ENCODE data around the gene ZWILCH.
"Not testable (repeated sequence)": the region's sequence is repeated elsewhere in the genome, so short reads cannot be mapped to it uniquely, and the experiment has no call there.

The ZWILCH gene

GRCh38 chr15:66498501-66499386 lies 6.4 kb upstream of the ZWILCH start:
- no peak for DNase-seq (ENCODE audit: insufficient read length, low spot score)
- no peak for FAIRE-seq
- TF ChIP-seq POU2F2 (IDR thresholded peaks at IDR 0.05; ENCODE audit: low read depth, low read length) = no peak
- TF ChIP-seq POLR2A (IDR thresholded peaks at IDR 0.05; ENCODE audit: low read depth, low read length) = peak; percentile 64; the same call in 1 of the 2 replicates

- FAIRE-seq; DNase-seq (ENCODE audit: insufficient read length, low spot score): not testable (repeated sequence)
These were observed 4.8 kb upstream of the ZWILCH start for GRCh38 chr15:66500346-66500745.

- DNase-seq (ENCODE audit: insufficient read length, low spot score) (no peak), FAIRE-seq (no peak)
- TF ChIP-seq POLR2A (IDR thresholded peaks at IDR 0.05; ENCODE audit: low read depth, low read length) = 0 out of 2 replicates have a peak, but pooled peaks have one; percentile 4
- TF ChIP-seq PAX5 (IDR thresholded peaks at IDR 0.05; ENCODE audit: insufficient read depth, low read length, severe bottlenecking) = no peak
- no peak for TF ChIP-seq SPI1 (IDR thresholded peaks at IDR 0.05; ENCODE audit: low read depth, low read length)
- TF ChIP-seq POU2F2 (IDR thresholded peaks at IDR 0.05; ENCODE audit: low read depth, low read length) = no peak
These were observed 2.6 kb upstream of the ZWILCH start for GRCh38 chr15:66502491-66502890.

GRCh38 chr15:66503041-66503648 lies 2.0 kb upstream of the ZWILCH start:
- not testable (repeated sequence) for DNase-seq (ENCODE audit: insufficient read length, low spot score); FAIRE-seq
- 0 out of 2 replicates have a peak, but pooled peaks have one; percentile 6 for TF ChIP-seq POLR2A (IDR thresholded peaks at IDR 0.05; ENCODE audit: low read depth, low read length)

- FAIRE-seq (no peak), DNase-seq (ENCODE audit: insufficient read length, low spot score) (no peak)
- TF ChIP-seq POLR2A (IDR thresholded peaks at IDR 0.05; ENCODE audit: low read depth, low read length) (0 out of 2 replicates have a peak, but pooled peaks have one; percentile 37), PAX5 (IDR thresholded peaks at IDR 0.05; ENCODE audit: insufficient read depth, low read length, severe bottlenecking) (no peak)
These were observed 1.2 kb upstream of the ZWILCH start for GRCh38 chr15:66503780-66504562.

- FAIRE-seq (peak; percentile 45), DNase-seq (ENCODE audit: insufficient read length, low spot score) (no peak)
- no peak for TF ChIP-seq TAF1 (IDR thresholded peaks at IDR 0.05; ENCODE audit: low read depth, low read length)
- TF ChIP-seq SPI1 (IDR thresholded peaks at IDR 0.05; ENCODE audit: low read depth, low read length) = no peak
- no peak for TF ChIP-seq POLR2AphosphoS5 (IDR thresholded peaks at IDR 0.05; ENCODE audit: low read depth, low read length)
- no peak for TF ChIP-seq POLR2A (IDR thresholded peaks at IDR 0.05; ENCODE audit: low read depth, low read length)
These were observed 295 bp downstream of the ZWILCH start for GRCh38 chr15:66505430-66505811.

GRCh38 chr15:66505818-66506217 lies 692 bp downstream of the ZWILCH start:
- FAIRE-seq = no peak
- DNase-seq (ENCODE audit: insufficient read length, low spot score) = no peak
- TF ChIP-seq POU2F2 (IDR thresholded peaks at IDR 0.05; ENCODE audit: low read depth, low read length) = no peak
- no peak for TF ChIP-seq POLR2AphosphoS5 (IDR thresholded peaks at IDR 0.05; ENCODE audit: low read depth, low read length)
- no peak for TF ChIP-seq PAX5 (IDR thresholded peaks at IDR 0.05; ENCODE audit: insufficient read depth, low read length, severe bottlenecking)
- TF ChIP-seq SPI1 (IDR thresholded peaks at IDR 0.05; ENCODE audit: low read depth, low read length) = no peak
- TF ChIP-seq TAF1 (IDR thresholded peaks at IDR 0.05; ENCODE audit: low read depth, low read length) = no peak
- TF ChIP-seq POLR2A (IDR thresholded peaks at IDR 0.05; ENCODE audit: low read depth, low read length) = no peak

GRCh38 chr15:66508293-66508883 lies 3.3 kb downstream of the ZWILCH start:
- DNase-seq (ENCODE audit: insufficient read length, low spot score) = no peak
- TF ChIP-seq POLR2AphosphoS5 (IDR thresholded peaks at IDR 0.05; ENCODE audit: low read depth, low read length) (no peak), POU2F2 (IDR thresholded peaks at IDR 0.05; ENCODE audit: low read depth, low read length) (no peak), TAF1 (IDR thresholded peaks at IDR 0.05; ENCODE audit: low read depth, low read length) (no peak), POLR2A (IDR thresholded peaks at IDR 0.05; ENCODE audit: low read depth, low read length) (no peak), PAX5 (IDR thresholded peaks at IDR 0.05; ENCODE audit: insufficient read depth, low read length, severe bottlenecking) (no peak), SPI1 (IDR thresholded peaks at IDR 0.05; ENCODE audit: low read depth, low read length) (no peak)
- no peak for FAIRE-seq

GRCh38 chr15:66514586-66514985 lies 9.5 kb downstream of the ZWILCH start:
- TF ChIP-seq TAF1 (IDR thresholded peaks at IDR 0.05; ENCODE audit: low read depth, low read length) (no peak), POLR2A (IDR thresholded peaks at IDR 0.05; ENCODE audit: low read depth, low read length) (no peak), POU2F2 (IDR thresholded peaks at IDR 0.05; ENCODE audit: low read depth, low read length) (no peak), SPI1 (IDR thresholded peaks at IDR 0.05; ENCODE audit: low read depth, low read length) (no peak), POLR2AphosphoS5 (IDR thresholded peaks at IDR 0.05; ENCODE audit: low read depth, low read length) (no peak)
- no peak for FAIRE-seq
- no peak for DNase-seq (ENCODE audit: insufficient read length, low spot score)

- FAIRE-seq (no peak), DNase-seq (ENCODE audit: insufficient read length, low spot score) (no peak)
- TF ChIP-seq PAX5 (IDR thresholded peaks at IDR 0.05; ENCODE audit: insufficient read depth, low read length, severe bottlenecking) (no peak), POU2F2 (IDR thresholded peaks at IDR 0.05; ENCODE audit: low read depth, low read length) (no peak), SPI1 (IDR thresholded peaks at IDR 0.05; ENCODE audit: low read depth, low read length) (no peak), POLR2AphosphoS5 (IDR thresholded peaks at IDR 0.05; ENCODE audit: low read depth, low read length) (no peak), POLR2A (IDR thresholded peaks at IDR 0.05; ENCODE audit: low read depth, low read length) (no peak), TAF1 (IDR thresholded peaks at IDR 0.05; ENCODE audit: low read depth, low read length) (no peak)
These were observed 10.8 kb downstream of the ZWILCH start for GRCh38 chr15:66515901-66516322.
